Central memory CD4-positive, alpha-beta T cell (primary cell): Measurements from ENCODE around the gene PELO.
"Not testable (repeated sequence)": the region's sequence is repeated elsewhere in the genome, so short reads cannot be mapped to it uniquely, and the experiment has no call there.

Experiments used
- DNase-seq: peaks from one replicate; pipeline ENCODE4 v3.0.0; 2022
- total RNA-seq, 3 experiments: gene quantifications; one replicate each; lab custom pipeline; 2026; lab: John Stamatoyannopoulos, UW

The PELO gene, protein sequence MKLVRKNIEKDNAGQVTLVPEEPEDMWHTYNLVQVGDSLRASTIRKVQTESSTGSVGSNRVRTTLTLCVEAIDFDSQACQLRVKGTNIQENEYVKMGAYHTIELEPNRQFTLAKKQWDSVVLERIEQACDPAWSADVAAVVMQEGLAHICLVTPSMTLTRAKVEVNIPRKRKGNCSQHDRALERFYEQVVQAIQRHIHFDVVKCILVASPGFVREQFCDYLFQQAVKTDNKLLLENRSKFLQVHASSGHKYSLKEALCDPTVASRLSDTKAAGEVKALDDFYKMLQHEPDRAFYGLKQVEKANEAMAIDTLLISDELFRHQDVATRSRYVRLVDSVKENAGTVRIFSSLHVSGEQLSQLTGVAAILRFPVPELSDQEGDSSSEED
- 8.7 to 62.4 (median 26.1) reads per million in 3 experiments for total RNA-seq

DNA sequence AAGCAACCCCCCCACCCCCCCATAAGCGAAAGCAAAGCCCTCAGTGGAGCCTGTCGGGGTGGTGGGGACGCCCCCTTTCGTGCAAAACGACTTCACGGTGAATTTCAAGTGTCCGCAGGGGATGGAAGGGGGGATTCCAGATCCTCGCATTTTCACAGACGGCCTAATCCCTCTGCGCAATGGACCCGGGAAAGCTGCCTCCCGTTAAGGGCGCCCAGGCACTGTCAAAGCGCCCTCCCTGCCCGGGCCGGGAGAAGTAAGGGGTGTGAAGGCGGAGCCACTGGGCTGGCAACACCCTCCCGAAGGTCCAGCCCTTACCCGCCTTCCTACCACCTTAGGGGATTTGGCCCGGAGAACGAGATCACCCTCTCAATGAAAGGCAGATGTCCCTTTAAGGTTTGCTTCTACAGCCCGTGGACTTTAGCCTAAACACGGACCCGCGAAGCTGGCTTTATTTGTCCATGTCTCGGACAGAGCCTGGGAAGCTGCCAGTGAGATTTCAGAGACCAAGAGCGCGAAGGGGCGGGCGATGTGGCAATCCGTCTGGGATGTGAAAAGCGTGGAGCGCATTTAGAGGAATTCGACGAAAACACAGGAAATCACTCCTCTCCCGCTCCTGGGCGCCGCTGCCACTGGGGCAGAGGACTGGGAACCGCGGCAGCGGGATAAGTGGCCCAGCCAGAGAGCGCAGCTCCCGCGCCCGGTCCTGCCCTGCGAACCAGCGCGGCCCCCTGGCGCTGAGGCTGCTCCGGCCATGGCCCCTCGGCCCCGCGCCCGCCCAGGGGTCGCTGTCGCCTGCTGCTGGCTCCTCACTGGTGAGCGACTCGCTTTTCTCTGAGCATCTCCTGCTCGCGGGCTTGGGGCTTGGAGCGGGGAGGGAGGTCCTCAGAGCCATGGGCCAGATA, at the start of gene PELO, which contains the start of gene ITGA1:
PELO (plus strand) TSS at position 317 of the 905 bp plus-strand sequence. CDS start 12,479 bp downstream, outside the sequence.
ITGA1 (plus strand) TSS at position 317 of the 905 bp plus-strand sequence; CDS start at position 755, 438 bp downstream.
- peak; percentile 32 for DNase-seq

DNA sequence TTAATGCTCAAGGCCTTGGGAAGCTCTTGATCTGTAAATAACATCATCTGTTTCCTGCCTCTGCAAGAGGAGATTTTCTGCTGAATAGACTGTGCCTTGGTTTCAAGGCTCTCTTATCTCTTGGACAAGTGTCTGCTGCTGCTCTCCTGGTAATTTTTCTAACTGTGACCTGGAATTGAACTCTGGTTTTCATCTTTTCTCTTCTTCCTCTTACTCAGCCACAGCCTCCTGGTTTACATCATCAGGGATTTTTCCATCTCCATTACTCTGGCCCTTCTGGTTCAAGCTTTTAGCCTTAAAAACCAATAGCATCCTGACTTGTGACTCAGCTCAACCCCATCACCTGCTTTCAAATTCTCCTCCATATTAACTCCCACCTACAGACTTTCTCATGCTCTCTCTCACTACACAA, 49.6 kb upstream of the PELO start:
- DNase-seq = no peak

DNA sequence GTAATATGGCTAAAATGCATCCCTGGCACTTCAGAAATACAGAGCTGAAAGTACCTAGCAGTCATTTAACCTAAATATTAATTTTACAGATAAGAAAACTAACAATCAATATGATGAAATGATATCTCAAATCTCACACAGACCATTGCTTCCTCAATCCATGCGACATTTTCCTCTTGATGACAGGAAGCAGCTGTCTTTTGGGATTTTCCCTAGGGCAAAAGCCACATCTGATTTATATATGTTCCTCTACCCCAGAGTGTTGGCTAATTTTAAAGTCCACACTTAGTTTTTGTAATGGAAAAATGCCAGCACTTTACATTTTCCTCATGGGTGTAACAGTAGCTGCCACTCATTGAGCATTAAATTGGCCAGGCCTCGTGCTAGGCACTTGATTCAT, 47.7 kb upstream of the PELO start:
- DNase-seq = no peak

DNA sequence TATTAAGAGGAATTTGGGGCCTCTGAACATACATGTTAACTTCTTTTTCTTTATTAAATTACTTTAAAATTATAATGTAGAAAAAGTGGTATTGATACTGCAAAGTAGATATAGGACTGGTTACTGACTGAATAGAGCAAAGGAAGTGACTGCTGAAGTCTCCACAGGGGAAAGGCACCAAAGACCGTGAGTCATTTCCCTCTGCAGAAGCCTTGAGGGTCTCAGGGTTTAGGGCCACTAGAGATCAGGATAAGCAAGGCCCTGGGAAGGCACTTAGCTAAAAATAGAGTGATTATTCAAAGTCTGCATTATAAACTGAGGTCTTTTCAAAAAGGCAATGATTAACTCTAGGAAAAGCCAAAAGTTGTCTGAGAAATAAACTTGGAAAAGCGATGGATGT, 44.7 kb upstream of the PELO start:
- no peak for DNase-seq

DNA sequence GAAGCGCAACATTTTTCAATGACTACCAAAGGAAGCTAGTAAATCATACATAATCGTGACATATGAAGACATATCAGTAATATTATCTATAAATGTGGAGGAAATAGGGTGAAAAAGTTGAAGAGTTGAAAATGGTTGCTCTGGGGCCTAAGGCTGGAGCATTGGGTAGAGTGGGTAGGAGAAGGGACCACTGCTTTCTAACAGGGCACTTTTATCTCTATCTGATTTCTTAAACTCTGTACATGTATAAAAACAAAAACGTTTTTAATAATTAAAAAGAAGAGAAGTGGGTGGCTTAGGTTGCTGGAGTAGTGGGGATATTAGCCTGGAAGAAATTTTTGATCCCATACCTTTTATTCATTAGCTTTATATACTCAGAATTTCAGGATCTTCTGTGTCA, 44.2 kb upstream of the PELO start:
- DNase-seq = no peak

DNA sequence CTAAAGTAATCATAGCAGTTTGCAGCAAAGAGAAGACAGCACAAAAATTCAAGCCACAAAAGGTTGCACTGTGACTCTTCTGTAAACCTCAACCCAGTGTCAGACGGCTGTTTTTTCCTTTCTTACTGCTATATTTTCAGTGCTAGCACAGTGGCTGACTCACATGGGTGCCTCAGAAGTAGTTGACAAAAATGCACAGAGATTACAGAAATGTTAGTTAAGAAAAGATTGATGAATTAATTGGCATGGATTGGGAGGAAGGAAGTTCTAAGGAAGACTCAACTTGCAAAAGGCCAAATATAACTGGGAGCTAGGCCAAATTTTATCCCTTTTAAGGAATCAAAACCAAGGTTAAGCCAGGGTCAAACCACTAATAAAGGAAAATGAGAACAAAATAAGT, 43.7 kb upstream of the PELO start:
- DNase-seq = peak; percentile 38

DNA sequence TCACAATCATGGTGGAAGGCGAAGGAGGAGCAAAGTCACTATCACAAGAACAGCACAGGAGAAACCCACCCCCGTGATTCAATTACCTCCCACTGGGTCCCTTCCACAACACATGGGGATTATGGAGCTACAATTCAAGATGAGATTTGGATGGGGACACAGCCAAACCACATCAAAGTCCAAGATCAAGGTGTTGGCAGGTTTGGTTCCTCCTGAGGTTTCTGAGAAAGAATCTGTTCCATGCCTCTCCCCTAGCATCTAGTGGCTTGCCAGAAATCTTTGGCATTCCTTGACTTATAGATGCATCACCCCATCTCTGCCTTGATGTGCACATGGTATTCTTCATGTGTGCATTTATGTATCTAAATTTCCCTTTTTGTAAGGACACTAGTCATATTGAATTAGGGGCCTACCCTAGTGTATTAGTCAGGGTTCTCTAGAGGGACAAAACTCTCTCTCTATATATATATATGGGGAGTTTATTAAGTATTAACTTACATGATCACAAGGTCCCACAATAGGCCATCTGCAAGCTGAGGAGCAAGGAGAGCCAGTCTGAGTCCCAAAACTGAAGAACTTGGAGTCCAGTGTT, 42.8 kb upstream of the PELO start:
- DNase-seq = not testable (repeated sequence)

DNA sequence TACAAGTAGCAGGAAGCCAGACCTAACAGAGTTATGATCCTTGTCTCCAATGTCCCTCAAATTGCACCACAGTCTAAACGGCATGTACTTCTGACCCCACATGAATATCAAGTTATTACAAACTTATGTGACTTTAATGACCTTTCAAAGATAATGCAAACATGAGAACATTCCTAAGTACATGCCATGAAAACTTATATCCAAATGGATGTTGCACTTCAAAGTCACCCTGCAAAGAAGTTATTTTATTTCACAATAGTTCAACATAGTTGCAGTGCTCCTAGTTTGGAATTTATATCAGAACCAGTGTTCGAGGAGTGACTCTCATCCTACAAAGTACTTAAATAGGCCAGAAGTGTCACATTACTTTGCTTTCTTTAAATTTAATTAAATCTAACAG, 41.2 kb upstream of the PELO start:
- no peak for DNase-seq

DNA sequence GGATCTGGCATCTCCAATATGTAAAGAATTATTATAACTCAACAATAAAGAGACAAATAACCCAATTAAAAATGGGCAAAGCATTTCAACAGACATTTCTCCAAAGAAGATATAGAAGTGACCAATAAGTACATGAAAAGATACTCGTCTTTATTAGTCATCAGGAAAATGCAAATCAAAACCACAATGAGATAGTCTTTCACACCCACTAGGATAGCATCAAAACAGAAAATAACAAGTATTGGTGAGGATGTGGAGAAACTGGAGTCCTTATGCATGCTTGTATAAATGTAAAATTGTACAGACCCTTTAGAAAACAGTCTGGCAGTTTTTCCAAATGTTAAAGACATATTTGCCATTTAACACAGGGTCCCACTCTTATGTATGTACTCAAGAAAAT, 39.1 kb upstream of the PELO start:
- DNase-seq = no peak

DNA sequence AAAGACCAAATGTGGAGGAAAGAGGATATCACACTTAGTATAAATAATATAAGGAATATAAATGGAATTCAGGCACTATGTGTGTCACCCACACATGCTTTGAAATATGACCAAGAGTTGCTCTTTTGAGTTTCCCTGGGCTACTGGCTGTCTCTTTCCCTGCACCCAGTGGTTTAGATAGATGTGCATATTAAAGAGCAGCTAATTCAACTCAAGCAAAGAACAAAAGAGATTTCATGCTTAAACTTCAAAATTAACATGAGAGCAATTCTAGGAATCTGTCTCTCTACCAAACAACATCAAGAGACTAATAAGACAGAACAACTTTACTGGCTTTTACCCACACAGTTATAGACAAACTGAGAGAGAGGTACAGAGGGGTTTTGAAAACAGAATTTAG, 38.0 kb upstream of the PELO start:
- DNase-seq = no peak

DNA sequence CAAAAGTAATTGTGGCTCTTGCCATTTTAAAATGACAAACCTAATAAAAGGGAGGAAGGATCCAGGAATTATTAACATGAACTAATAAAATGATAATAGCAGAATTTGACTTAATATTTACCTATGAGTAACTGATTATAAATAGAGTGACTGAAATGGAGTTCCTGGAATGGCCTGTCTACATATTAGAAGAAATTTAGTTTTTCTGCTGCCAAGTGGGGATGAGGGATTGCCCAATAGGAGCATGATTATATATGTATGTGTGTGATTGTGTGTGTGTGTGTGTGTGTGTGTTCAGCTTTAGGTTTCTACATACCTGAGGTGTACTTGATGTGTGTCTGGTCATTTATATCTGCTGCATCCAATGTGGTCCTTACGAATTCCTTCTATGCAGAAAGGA, 36.6 kb upstream of the PELO start:
- no peak for DNase-seq

DNA sequence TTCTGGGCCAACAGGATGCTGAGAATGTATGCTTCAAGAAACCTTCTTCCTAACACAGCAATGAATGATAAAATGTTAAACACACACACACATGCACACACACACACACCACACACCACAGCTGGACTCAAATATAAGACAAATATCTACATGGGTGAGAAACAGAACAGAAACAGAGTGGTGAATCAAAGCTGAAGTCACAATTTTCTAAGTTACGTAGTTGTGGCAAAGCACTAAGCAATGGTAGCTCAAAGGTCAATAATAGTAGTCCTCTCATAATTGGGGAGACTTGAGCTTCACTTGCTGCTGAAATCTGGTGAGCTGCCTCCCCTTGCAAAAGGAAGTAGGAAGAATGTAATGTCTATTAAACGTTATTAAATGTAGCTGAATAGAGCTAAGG, 33.7 kb upstream of the PELO start:
- no peak for DNase-seq

DNA sequence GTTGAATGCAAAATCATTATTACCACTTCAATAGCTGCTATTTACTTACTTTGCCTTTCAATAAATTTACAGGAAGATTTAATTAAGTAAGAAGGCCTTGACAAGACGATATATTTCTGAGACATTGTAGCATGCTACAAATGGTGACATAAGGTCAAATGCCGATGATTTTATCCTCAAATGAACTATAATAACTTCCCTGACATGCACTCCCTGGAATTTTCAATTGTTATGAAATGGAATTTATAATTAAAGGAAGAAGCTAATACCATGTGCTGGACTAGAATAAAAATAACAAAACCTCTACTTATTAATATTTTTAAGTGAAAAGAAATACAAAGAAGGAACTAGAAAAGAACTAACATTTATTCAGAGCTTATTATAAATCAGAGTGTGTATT, 30.2 kb upstream of the PELO start:
- no peak for DNase-seq

DNA sequence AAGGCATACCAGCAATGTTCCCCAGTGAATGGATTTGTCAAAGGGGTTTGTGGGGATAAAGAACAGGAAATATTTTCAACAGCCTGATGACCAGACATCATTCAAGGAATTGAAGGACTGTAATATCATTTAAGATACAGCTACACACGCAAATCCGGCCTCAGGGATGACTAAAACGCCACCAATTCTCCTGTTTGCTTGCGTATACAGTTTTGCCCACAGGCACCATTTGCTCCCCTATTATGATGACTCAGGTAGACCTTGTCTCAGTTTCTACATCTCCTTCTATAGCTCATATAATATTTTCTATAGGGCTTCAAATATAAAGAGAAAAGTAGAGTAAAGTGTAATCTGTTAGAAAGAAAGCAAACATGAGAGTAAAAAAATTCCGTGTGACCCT, 29.7 kb upstream of the PELO start:
- no peak for DNase-seq

DNA sequence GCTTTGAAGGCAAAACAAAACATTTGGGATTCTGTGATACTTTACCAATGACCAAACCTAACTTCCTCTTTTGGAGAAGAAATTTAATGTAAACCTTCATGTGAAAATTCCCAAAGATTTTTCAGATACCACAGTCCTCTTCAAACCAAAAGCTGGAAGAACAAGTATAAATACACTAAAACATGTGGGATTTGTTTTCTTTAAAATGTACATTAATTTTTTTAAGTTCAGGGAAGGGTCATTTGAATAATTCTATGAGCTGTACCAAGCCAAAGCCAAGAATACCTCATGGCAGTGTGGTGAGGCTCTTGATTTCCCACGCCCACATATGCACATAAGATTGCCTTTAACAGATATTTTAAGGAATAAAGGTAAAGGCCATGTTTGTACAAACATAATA, 28.4 kb upstream of the PELO start:
- DNase-seq = no peak

DNA sequence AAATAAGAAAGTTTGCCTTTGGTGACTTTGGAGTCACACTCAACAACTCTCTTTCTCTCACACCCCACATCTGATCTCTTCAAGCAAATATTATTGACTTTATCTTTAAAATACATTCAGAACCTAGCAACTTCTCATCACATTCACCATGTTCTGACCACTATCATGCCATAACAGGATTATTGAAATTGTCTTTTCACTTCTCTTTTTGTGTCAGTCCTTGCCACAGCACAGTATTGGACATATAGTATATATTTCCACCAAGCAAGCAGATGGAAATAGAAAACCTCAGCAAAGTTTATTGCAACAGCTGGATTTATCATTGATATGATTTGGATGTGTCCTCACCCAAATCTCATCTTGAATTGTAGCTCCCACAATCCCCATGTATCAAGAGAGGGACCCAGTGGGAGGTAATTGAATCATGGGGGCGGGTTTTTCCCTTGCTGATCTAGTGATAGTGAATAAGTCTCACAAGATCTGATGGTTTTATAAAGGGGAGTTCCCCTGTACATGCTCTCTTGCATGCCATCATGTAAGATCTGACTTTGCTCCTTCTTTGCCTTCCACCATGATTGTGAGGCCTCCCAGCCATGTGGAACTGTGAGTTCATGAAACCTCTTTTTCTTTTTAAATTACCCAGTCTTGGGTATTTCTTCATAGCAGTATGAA, 26.9 kb upstream of the PELO start:
- no peak for DNase-seq

DNA sequence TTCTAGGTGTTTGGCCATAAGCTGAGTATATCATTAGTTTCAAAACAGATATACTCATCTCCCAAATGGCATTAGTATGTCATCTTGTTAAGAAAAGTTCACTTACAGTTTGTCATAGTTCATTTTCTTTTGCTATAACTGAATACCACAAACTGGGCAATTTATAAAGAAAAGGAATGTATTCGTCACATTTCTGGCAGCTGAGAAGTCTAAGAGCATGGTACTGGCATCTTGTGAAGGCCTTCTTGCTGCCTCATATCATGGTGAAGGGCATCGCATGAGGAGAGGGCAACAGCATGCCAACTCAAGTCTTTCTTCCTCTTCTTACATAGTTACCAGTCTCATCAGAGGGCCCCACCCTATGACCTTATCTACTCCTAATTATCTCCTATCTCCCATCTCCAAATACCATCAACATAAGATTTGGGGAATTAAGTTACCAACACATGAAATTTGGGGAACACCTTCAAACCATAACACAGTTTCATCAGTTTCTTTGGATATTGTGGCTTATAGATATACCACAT, 20.4 kb upstream of the PELO start:
- DNase-seq = no peak

DNA sequence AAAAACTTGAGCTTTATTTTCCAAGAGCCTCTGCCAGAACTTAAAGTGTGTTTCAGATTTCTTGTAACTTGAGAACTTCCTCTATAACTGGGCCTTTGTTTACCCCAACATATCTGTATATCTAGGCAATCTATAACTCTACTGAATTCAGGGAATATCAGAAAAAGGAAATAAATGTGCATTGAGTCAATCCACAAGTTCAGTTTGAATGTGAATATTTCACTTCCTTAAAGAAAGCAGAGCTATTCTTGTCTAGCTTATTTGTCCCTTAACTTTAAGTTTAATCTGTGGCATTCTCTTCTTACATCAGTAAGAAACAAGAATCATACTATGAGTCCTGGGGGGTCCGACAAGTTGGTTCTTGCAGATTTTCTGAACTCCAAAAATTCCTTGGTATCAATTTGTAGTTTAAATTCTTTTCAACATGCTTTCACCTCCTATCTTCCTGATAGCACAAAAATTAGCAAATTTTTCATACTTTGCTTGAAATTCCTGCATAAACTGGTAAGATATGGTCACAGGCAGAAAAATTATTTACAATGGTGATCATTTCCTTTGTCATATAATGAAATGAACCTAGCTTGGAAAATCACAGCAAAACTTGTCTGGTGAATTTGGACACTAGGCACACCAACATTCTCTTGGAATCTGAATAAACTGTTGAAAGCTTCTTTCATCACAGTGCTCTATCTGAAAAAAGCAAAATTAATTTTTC, 19.8 kb upstream of the PELO start:
- DNase-seq = no peak

DNA sequence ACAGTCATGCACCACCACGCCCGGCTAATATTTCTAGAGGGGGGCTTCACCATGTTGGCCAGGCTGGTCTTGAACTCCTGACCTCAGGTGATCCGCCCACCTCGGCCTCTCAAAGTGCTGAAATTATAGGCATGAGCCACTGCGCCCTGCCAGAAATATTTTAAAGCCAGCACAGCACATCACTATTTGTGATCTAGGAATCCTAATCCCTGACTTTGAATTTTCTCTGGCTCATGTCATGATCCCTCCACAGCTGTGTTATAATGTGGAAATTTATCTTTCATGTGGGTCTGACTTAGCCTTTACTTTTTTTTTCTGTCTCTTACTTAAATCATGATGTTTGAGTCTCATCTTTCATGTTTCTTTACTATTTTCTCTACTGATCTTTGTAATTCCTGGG, 18.7 kb upstream of the PELO start:
- DNase-seq = no peak

DNA sequence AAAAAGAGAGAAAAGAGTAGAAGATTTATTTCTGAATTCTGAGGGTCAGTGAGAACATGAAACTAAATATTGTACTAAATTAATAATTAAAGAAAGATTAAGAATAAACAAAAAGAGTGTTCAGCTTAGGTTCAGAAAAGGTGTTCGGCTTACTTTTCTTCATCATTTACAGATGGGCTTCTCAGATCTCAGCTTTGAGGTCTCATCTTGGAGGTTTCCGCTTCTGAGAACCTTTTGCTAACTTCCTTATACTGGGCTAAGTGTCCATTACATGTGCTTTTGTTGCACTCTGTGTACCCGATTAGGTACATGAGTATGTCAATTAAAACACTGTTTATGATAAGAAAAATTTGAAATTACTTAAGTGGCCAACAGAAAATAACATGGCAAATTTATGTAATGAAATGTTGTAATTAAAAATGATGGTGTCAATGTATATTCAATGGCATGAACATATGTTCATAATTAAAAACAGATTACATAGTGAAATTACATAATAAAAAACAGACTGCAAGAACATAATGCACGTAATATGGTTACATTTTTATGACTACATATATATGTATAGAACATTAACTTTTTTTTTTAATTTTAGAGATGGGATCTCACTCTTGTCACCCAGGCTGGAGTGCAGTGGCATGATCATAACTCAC, 17.3 kb upstream of the PELO start:
- DNase-seq = no peak

DNA sequence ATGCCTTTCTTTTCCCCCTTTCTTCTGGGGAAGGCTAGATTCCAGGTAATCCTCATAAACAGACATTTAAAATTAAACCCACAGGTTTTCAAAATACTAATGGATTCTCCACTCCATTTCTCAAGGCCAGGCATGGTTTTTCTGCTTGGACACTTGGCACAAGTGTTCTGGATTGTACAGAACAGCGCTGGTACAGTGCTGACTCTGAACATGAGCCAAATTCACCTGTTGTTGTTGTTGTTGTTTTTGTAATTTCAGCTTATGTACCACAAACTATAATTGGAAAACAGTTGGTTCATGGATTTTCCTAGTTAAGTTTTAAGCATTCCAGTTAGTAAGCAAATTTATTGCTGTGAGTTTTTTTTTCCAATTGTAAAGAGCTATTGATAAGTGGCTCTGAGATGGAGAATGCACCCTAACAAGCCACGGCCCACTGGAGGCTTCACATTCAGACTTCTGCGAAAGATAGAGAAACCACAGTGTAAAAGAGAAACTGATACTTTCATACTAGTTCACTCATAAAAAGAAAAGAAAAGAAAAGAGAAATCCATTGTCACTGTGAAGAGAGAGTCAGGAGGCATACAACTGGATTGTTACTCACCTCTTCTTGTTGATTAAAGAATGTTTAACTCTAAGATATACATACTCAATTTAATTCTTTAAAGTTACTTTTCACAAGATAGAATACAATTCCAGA, 16.2 kb upstream of the PELO start:
- peak; percentile 20 for DNase-seq
